Measurements from ENCODE around the gene CD209.
"Not testable (repeated sequence)": the region's sequence is repeated elsewhere in the genome, so short reads cannot be mapped to it uniquely, and the experiment has no call there.

CD209 gene

DNA sequence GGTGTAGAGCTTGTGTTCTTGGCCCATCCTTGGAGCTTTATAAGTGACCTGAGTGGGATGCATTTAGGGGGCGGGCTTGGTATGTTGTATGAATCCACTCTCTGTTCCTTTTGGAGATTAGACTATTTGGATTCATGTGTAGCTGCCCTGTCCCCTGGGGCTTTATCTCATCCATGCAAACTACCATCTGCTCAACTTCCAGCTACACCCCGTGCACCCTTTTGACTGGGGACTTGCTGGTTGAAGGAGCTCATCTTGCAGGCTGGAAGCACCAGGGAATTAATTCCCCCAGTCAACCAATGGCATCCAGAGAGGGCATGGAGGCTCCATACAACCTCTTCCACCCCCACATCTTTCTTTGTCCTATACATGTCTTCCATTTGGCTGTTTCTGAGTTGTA is 21.8 kb upstream of the CD209 start:
- DNase-seq (ENCODE audit: low read depth) = no peak

DNA sequence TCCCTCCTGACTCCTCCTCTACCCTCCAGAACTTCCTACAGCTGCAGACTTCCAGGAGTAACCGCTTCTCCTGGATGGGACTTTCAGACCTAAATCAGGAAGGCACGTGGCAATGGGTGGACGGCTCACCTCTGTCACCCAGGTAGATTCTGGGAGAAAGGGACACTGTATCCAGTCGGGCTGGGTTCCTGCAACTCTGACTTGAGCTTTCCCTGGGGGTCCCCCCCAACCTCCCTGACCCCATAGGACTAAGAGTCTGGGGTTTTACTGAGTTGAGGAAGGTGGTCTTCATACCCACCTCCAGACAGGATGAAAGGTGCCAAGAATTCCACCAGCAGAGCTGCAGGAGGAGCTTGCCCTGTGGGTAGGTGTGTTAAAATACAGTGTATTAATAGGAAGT is 20.2 kb upstream of the CD209 start:
- no peak for DNase-seq (ENCODE audit: low read depth)

GRCh38 chr19:7766535-7766934 is 19.2 kb upstream of the CD209 start:
- DNase-seq (ENCODE audit: low read depth) = no peak

DNA sequence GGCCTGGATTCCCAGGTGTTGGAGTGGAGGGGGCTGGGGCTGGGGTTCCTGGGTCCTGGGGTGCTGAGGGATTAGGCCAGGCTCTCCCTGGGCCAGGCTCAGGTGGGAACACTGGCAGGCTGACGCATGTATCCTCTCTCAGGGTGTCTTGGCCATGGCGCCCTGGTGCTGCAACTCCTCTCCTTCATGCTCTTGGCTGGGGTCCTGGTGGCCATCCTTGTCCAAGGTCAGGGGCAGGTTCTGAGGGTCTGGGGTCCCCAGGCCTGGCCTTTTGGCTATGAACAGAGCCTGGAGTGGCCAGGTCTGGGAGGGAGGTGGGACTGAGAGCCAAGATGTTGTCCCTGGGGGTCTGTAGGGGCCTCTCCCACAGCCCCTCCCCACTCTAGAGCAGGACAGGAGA is 17.7 kb upstream of the CD209 start:
- not testable (repeated sequence) for DNase-seq (ENCODE audit: low read depth)

- DNase-seq (ENCODE audit: low read depth) = not testable (repeated sequence)
These were observed 16.8 kb upstream of the CD209 start for GRCh38 chr19:7764157-7764556.

GRCh38 chr19:7763696-7764095 is 16.4 kb upstream of the CD209 start:
- DNase-seq (ENCODE audit: low read depth) = no peak

DNA sequence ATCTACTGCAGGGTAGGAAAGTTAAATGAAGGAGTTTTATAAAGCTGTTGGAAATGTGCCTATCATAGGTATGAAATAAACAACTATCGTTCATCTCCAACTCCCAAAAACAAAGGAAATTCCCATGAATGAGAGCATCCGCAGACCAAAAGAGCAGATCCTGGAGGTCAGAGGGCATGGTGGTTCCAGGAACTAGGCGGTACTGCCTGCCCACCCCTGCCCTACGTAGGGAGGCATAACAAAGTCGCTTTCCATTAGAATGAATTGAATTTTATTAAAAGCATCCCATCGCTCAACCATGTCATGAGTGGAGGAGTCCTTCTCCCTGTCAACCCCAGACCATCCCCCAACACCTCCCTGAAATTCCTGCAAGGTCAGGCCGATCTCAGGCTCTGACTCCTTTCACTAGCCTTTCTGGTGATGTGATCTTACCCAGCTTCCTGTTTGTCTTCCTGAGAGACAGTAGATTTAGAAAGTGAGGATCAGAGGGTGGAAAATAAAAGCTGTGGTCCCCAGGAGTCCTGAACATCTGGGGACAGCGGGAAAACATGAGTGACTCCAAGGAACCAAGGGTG is 15.5 kb upstream of the CD209 start, which contains the start of gene CLEC4M:
Gene CLEC4M, plus strand, starts transcription at position 525 of the 575 bp plus-strand sequence. Its CDS starts 24 bp downstream, at position 549.
- no peak for DNase-seq (ENCODE audit: low read depth)

GRCh38 chr19:7759156-7759555 is 11.8 kb upstream of the CD209 start:
- no peak for DNase-seq (ENCODE audit: low read depth)

DNA sequence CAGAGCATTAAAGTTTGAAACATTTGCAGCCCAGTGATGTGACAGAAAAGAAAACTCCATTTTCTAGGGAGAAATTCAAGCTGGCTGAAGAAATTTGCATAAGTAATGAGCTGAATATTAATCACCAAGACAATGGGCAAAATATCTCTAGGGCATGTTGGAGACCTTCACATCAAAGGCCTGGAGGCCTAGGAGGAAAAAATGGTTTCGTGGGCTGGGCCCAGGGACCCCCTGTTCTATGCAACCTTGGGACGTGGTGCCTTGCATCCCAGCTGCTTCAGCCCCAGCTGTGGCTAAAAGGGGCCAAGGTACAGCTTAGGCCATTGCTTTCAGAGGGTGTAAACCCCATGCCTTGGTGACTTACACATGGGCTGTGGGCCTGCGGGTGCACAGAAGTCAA is 10.0 kb upstream of the CD209 start:
- DNase-seq (ENCODE audit: low read depth) = no peak

DNA sequence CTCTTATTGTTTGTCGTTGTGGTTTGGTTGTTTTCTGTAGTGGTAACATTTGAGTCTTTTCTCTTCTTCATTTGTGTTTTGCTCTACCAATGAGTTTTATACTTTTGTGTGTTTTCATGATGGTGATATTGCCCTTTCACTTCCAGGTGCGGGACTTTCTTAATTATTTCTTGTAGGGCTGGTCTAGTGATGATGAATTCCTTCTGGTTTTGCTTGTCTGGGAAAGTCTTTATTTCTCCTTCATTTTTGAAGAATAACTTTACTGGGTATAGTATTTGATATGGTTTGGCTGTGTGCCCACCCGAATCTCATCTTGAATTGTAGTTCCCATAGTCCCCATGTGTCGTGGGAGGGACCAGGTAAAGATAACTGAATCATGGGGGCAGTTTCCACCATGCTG is 8.9 kb upstream of the CD209 start:
- DNase-seq (ENCODE audit: low read depth) = no peak

DNA sequence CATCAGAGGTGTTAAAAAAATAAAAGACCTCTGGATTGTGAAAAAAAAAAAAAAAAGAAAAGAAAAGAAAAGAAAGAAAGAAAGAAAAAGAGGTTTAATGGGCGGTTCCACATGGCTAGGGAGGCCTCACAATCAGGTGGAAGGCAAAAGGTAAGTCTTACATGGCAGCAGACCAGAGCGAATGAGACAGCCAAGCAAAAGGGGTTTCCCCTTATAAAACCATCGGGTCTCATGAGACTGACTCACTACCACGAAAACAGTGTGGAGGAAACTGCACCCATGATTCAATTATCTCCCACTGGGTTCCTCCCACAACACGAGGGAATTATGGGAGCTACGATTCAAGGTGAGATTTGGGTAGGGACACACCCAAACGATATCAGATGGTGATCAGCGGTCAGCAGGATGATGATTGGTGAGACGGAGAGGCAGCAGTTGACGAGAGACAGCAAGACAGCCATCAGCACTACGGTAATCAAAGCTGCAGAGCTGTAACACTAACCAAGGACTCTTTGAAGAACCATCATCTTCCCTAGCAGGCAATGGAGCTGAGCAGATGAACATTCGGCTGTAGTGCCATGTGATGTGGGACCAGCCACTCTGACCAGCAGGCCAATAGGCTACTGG is 3.9 kb upstream of the CD209 start:
- no peak for DNase-seq (ENCODE audit: low read depth)

GRCh38 chr19:7748756-7749155 is 1.4 kb upstream of the CD209 start:
- DNase-seq (ENCODE audit: low read depth) = no peak

- no peak for DNase-seq (ENCODE audit: low read depth)
These were observed 837 bp upstream of the CD209 start for GRCh38 chr19:7748171-7748570.

- DNase-seq (ENCODE audit: low read depth) = not testable (repeated sequence)
These were observed 1.0 kb downstream of the CD209 start for GRCh38 chr19:7746306-7746705.

- DNase-seq (ENCODE audit: low read depth) = no peak
These were observed 2.3 kb downstream of the CD209 start for GRCh38 chr19:7744871-7745650.

- DNase-seq (ENCODE audit: low read depth) = no peak
These were observed 3.0 kb downstream of the CD209 start for GRCh38 chr19:7744199-7744786.

DNA sequence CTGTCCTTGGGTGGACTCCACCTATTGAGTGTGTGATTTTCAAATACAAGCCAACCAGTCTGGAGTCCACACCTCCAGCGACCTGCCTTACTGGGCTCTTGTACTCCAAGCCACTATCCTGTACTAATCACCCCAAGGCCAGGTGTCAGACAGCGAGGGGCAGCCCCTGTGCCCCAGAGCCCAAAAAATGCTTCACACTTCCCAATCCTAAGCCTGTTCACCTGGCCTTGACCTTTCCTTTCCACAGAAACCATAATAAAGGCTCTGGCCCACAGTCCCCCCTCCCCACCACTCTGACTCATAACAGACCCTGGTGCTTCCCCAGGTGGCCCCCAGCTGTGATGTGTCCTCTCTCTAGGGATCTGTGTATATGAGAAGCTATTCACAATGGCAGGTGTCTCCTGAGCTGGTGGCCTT is 3.9 kb downstream of the CD209 start:
- DNase-seq (ENCODE audit: low read depth) = no peak

DNA sequence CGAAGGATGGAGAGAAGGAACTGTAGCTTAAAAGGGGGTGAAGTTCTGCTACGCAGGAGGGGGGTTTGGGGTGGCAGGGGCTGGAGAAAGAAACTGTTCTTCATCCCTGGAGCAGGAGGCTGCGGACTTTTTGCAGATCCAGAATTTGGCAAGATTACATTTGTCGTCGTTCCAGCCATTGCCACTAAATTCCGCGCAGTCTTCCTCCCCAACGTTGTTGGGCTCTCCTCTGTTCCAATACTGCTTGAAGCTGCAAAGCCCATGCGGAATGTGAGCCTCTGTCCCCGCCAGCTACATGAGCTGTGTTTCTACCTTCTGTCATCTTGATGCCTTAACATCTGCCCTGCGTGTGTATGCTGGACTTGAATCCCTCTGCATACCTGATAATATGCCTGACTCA is 4.3 kb downstream of the CD209 start:
- DNase-seq (ENCODE audit: low read depth) = no peak

DNA sequence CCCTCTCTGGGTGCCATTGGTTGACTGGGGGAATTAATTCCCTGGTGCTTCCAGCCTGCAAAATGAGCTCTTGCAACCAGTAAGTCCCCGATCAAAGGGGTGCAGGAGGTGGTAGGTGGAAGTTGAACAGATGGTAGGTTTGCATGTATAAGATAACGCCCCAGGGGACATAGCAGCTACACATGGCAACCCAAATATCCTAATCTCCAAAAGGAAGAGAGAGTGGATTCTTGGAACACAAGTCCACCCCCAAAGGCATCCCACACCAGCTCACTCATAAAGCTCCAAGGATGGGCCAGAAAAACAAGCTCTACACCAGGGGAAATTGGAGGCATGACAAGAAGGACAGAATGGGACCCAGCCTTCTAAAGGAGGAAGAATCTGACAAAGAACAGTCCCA is 4.8 kb downstream of the CD209 start:
- DNase-seq (ENCODE audit: low read depth) = no peak

- DNase-seq (ENCODE audit: low read depth) = no peak
These were observed 6.7 kb downstream of the CD209 start for GRCh38 chr19:7740682-7741054.

- DNase-seq (ENCODE audit: low read depth) = no peak
These were observed 7.3 kb downstream of the CD209 start for GRCh38 chr19:7739801-7740681.

DNA sequence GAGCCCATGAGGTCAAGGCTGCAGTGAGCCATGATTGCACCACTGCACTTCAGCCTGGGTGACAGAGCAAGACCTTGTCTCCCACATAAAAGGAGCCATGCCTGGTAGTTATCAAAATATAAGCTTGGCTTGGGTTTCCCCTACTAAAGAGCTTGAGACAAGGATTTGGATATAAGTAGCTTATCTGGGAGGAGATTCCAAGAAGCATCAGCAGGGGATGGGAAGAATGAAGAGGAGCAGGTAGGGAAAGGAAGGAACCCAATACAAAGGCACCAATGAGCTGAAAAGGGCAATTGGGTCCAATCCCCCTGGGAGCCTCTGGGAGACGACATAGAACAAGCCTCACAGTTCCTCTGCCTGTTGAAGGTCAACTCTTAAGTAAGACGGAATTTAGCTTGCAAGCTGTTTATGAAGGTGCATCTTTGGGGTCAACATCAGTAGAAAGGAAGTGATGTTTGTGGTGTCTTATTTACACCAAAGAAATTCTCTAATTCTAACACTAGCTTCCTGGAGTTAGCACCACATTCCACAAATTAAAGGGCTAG is 8.1 kb downstream of the CD209 start:
- DNase-seq (ENCODE audit: low read depth) = no peak

Data from stimulated activated CD8-positive, alpha-beta memory T cell treated with anti-CD3 and anti-CD28 coated beads, Interleukin-15, amount 100 ng/mL, for 1 hour (primary cell).